NCI-H82 treated with DMSO at 0.1 percent for 48 hours (cell line): ENCODE data around the gene TLK1.

ENCODE experiments used
- DNase-seq: peaks from one replicate; lab custom pipeline; 2025; ENCODE audit not compliant: unreplicated experiment; lab: John Stamatoyannopoulos, UW

The TLK1 gene

GRCh38 chr2:170969030-170969429 lies 191.7 kb downstream of the TLK1 start:
- DNase-seq: no peak

GRCh38 chr2:170968205-170969003 lies 192.3 kb downstream of the TLK1 start:
- DNase-seq: no peak

GRCh38 chr2:170967553-170967952 lies 193.1 kb downstream of the TLK1 start:
- DNase-seq: no peak

GRCh38 chr2:170966648-170967396 lies 193.9 kb downstream of the TLK1 start:
- DNase-seq: no peak

GRCh38 chr2:170965446-170966225 lies 195.1 kb downstream of the TLK1 start:
- no peak for DNase-seq

- DNase-seq: no peak
Observed at GRCh38 chr2:170963386-170963785, 197.3 kb downstream of the TLK1 start.

GRCh38 chr2:170953941-170954340 lies 206.8 kb downstream of the TLK1 start:
- DNase-seq: no peak

- no peak for DNase-seq
Observed at GRCh38 chr2:170950221-170950761, 210.4 kb downstream of the TLK1 start.

GRCh38 chr2:170949415-170949814 lies 211.3 kb downstream of the TLK1 start:
- DNase-seq: no peak

GRCh38 chr2:170944545-170944944 lies 216.1 kb downstream of the TLK1 start:
- DNase-seq: no peak

GRCh38 chr2:170943596-170943995 lies 217.1 kb downstream of the TLK1 start:
- DNase-seq: no peak

GRCh38 chr2:170943041-170943440 lies 217.7 kb downstream of the TLK1 start:
- DNase-seq: no peak

GRCh38 chr2:170942615-170943014 lies 218.1 kb downstream of the TLK1 start:
- no peak for DNase-seq
